ENCODE data around the gene SLC2A10.

DNA sequence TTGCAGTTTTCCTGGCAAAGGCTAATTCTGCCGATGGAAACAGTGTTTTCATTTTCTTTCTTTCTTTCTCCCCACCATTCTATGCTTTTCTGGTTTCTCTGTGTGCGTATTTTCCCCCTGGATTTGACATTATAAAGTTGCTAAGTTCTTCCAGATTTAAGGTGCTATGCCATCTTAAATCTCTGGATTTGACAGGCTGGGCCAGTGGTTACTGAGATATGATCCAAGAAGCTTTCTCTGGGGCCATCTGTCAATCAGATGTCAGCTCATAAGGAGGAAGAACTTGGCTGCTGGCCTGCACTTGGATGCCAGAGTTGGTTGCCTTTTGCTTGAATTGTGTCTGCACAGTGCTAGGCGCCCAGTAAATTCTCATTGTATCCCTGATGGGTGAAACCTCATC lies 39.7 kb downstream of the SLC2A10 start:
- TF ChIP-seq POLR2A (IDR thresholded peaks at IDR 0.05): no peak
- no peak for TF ChIP-seq CTCF (IDR thresholded peaks at IDR 0.05)

Measured in lower leg skin (tissue), 3 donors.